ENCODE data around the gene KAT6B.

KAT6B gene

DNA sequence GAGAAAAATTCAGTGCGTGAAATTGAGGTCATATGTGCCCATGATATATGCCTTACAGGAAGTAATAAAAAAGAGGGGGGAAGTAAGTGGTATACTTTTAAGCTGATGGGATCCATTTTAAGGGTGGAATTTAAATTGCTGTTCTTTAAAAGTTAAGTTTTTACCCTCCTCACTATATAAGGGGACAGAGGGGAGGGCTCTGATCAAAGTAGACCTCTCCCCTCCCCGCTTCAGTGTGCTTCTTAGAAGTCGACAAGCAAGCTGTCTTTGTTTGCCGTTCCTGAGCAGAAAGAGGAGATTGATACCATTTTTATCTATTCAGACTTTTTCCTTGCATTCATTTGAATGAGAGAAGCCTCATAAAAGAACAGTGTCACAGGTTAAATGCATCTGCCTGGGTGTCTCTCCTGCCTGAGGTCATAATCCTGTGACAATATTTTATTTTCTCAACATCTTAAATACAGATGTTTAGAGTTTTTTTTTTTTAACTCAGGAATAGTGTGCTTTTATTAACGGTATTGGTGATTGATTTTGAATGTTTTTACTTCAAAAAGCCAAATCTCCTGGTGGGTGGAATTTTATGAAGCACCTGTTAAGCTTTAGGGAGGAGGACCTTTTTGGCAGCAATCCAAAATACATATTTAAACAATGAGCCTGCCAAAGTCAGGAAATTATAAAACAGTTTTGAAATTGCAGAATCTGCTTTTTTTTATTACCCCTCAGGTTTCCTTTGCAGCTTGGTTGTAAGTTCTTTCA, 141.7 kb downstream of the KAT6B start (continued):
- TF ChIP-seq WT1 (tag by site-specific recombination; IDR thresholded peaks at IDR 0.05) = peak; percentile 95
- TF ChIP-seq ZBTB21 (tag by site-specific recombination; IDR thresholded peaks at IDR 0.05) = no peak
- TF ChIP-seq, protein P1, sequence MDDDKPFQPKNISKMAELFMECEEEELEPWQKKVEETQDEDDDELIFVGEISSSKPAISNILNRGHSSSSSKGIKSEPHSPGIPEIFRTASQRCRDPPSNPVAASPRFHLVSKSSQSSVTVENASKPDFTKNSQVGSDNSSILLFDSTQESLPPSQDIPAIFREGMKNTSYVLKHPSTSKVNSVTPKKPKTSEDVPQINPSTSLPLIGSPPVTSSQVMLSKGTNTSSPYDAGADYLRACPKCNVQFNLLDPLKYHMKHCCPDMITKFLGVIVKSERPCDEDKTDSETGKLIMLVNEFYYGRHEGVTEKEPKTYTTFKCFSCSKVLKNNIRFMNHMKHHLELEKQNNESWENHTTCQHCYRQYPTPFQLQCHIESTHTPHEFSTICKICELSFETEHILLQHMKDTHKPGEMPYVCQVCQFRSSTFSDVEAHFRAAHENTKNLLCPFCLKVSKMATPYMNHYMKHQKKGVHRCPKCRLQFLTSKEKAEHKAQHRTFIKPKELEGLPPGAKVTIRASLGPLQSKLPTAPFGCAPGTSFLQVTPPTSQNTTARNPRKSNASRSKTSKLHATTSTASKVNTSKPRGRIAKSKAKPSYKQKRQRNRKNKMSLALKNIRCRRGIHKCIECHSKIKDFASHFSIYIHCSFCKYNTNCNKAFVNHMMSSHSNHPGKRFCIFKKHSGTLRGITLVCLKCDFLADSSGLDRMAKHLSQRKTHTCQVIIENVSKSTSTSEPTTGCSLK (tag by site-specific recombination; IDR thresholded peaks at IDR 0.05) = no peak
- no peak for TF ChIP-seq ZNF426 (tag by site-specific recombination; IDR thresholded peaks at IDR 0.05)
- no peak for TF ChIP-seq ZNF19 (tag by site-specific recombination; IDR thresholded peaks at IDR 0.05; ENCODE audit: low read depth)
- TF ChIP-seq ZBTB8A (tag by site-specific recombination; IDR thresholded peaks at IDR 0.05) = 0 out of 2 replicates have a peak, but pooled peaks have one; percentile 13
- TF ChIP-seq MYNN (tag by site-specific recombination; IDR thresholded peaks at IDR 0.05; ENCODE audit: borderline replicate concordance) = no peak
- TF ChIP-seq ZNF830 (tag by site-specific recombination; IDR thresholded peaks at IDR 0.05; ENCODE audit: low read depth) = peak; percentile 30; the same call in 1 of the 2 replicates
- TF ChIP-seq KLF16 (tag by site-specific recombination; IDR thresholded peaks at IDR 0.05) = no peak
- TF ChIP-seq ZNF785 (tag by site-specific recombination; IDR thresholded peaks at IDR 0.05) = no peak
- TF ChIP-seq ZNF302 (tag by site-specific recombination; IDR thresholded peaks at IDR 0.05; ENCODE audit: low read depth) = no peak
- TF ChIP-seq ZFHX2 (tag by site-specific recombination; conservative IDR thresholded peaks at IDR 0.05) = 0 out of 2 replicates have a peak, but pooled peaks have one; percentile 15
- TF ChIP-seq ZNF843 (tag by site-specific recombination; IDR thresholded peaks at IDR 0.05) = peak; percentile 68
- TF ChIP-seq, protein P2, sequence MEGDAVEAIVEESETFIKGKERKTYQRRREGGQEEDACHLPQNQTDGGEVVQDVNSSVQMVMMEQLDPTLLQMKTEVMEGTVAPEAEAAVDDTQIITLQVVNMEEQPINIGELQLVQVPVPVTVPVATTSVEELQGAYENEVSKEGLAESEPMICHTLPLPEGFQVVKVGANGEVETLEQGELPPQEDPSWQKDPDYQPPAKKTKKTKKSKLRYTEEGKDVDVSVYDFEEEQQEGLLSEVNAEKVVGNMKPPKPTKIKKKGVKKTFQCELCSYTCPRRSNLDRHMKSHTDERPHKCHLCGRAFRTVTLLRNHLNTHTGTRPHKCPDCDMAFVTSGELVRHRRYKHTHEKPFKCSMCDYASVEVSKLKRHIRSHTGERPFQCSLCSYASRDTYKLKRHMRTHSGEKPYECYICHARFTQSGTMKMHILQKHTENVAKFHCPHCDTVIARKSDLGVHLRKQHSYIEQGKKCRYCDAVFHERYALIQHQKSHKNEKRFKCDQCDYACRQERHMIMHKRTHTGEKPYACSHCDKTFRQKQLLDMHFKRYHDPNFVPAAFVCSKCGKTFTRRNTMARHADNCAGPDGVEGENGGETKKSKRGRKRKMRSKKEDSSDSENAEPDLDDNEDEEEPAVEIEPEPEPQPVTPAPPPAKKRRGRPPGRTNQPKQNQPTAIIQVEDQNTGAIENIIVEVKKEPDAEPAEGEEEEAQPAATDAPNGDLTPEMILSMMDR (tag by site-specific recombination; IDR thresholded peaks at IDR 0.05) = no peak
- TF ChIP-seq ZNF341 (tag by site-specific recombination; IDR thresholded peaks at IDR 0.05; ENCODE audit: low read depth) = 0 out of 2 replicates have a peak, but pooled peaks have one; percentile 7
- TF ChIP-seq, protein P3, sequence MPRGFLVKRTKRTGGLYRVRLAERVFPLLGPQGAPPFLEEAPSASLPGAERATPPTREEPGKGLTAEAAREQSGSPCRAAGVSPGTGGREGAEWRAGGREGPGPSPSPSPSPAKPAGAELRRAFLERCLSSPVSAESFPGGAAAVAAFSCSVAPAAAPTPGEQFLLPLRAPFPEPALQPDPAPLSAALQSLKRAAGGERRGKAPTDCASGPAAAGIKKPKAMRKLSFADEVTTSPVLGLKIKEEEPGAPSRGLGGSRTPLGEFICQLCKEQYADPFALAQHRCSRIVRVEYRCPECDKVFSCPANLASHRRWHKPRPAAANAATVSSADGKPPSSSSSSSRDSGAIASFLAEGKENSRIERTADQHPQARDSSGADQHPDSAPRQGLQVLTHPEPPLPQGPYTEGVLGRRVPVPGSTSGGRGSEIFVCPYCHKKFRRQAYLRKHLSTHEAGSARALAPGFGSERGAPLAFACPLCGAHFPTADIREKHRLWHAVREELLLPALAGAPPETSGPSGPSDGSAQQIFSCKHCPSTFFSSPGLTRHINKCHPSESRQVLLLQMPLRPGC (tag by site-specific recombination; IDR thresholded peaks at IDR 0.05) = 0 out of 2 replicates have a peak, but pooled peaks have one; percentile 30
- peak; percentile 88 for TF ChIP-seq ZNF561 (tag by site-specific recombination; IDR thresholded peaks at IDR 0.05; ENCODE audit: borderline replicate concordance)
- TF ChIP-seq, protein P4, sequence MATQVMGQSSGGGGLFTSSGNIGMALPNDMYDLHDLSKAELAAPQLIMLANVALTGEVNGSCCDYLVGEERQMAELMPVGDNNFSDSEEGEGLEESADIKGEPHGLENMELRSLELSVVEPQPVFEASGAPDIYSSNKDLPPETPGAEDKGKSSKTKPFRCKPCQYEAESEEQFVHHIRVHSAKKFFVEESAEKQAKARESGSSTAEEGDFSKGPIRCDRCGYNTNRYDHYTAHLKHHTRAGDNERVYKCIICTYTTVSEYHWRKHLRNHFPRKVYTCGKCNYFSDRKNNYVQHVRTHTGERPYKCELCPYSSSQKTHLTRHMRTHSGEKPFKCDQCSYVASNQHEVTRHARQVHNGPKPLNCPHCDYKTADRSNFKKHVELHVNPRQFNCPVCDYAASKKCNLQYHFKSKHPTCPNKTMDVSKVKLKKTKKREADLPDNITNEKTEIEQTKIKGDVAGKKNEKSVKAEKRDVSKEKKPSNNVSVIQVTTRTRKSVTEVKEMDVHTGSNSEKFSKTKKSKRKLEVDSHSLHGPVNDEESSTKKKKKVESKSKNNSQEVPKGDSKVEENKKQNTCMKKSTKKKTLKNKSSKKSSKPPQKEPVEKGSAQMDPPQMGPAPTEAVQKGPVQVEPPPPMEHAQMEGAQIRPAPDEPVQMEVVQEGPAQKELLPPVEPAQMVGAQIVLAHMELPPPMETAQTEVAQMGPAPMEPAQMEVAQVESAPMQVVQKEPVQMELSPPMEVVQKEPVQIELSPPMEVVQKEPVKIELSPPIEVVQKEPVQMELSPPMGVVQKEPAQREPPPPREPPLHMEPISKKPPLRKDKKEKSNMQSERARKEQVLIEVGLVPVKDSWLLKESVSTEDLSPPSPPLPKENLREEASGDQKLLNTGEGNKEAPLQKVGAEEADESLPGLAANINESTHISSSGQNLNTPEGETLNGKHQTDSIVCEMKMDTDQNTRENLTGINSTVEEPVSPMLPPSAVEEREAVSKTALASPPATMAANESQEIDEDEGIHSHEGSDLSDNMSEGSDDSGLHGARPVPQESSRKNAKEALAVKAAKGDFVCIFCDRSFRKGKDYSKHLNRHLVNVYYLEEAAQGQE (tag by site-specific recombination; IDR thresholded peaks at IDR 0.05) = no peak
- TF ChIP-seq ZBTB48 (tag by site-specific recombination; IDR thresholded peaks at IDR 0.05) = no peak
- TF ChIP-seq, protein P5, sequence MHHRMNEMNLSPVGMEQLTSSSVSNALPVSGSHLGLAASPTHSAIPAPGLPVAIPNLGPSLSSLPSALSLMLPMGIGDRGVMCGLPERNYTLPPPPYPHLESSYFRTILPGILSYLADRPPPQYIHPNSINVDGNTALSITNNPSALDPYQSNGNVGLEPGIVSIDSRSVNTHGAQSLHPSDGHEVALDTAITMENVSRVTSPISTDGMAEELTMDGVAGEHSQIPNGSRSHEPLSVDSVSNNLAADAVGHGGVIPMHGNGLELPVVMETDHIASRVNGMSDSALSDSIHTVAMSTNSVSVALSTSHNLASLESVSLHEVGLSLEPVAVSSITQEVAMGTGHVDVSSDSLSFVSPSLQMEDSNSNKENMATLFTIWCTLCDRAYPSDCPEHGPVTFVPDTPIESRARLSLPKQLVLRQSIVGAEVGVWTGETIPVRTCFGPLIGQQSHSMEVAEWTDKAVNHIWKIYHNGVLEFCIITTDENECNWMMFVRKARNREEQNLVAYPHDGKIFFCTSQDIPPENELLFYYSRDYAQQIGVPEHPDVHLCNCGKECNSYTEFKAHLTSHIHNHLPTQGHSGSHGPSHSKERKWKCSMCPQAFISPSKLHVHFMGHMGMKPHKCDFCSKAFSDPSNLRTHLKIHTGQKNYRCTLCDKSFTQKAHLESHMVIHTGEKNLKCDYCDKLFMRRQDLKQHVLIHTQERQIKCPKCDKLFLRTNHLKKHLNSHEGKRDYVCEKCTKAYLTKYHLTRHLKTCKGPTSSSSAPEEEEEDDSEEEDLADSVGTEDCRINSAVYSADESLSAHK (tag by site-specific recombination; IDR thresholded peaks at IDR 0.05) = peak; percentile 64; the same call in 1 of the 2 replicates
- TF ChIP-seq ZNF777 (tag by site-specific recombination; IDR thresholded peaks at IDR 0.05; ENCODE audit: borderline replicate concordance) = no peak
- TF ChIP-seq ZNF10 (tag by site-specific recombination; IDR thresholded peaks at IDR 0.05) = peak; percentile 78
- no peak for TF ChIP-seq ZNF354C (tag by site-specific recombination; IDR thresholded peaks at IDR 0.05; ENCODE audit: borderline replicate concordance, low read depth)
- TF ChIP-seq, protein P6, sequence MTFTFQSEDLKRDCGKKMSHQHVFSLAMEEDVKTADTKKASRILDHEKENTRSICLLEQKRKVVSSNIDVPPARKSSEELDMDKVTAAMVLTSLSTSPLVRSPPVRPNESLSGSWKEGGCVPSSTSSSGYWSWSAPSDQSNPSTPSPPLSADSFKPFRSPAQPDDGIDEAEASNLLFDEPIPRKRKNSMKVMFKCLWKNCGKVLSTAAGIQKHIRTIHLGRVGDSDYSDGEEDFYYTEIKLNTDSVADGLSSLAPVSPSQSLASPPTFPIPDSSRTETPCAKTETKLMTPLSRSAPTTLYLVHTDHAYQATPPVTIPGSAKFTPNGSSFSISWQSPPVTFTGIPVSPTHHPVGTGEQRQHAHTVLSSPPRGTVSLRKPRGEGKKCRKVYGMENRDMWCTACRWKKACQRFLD (tag by site-specific recombination; IDR thresholded peaks at IDR 0.05) = no peak
- no peak for TF ChIP-seq ZNF600 (tag by site-specific recombination; IDR thresholded peaks at IDR 0.05)
- no peak for TF ChIP-seq ZNF792 (tag by site-specific recombination; IDR thresholded peaks at IDR 0.05)

Measured in HEK293 (cell line).